ENCODE measurements around the gene RFX3. TPM values are rescaled to one million over a fixed set of nuclear protein-coding genes. Genes with fewer than 3 reads are reported as not detected.

RFX3 gene
- total RNA-seq, 1 experiment from 2014 or later, result 9.9 TPM

- Histone ChIP-seq H3K4ac (ENCODE audit: low read depth, low read length) (no peak overlapping the region), H3K9me3 (ENCODE audit: control insufficient read depth, low read depth, low read length) (no peaks in the 10 kb centered on the region), H4K20me1 (ENCODE audit: control insufficient read depth, insufficient read depth, insufficient read length) (no peaks in the 10 kb centered on the region), H2AK5ac (ENCODE audit: insufficient read length, low read length) (no peak overlapping the region), H3T11ph (ENCODE audit: low read length) (no peak overlapping the region), H3K56ac (ENCODE audit: insufficient read length, low read depth, low read length) (no peak overlapping the region), H3K9ac (ENCODE audit: extremely low read depth, insufficient read length, low read length) (no peak overlapping the region), H3K14ac (ENCODE audit: insufficient read depth, low read length) (no peak overlapping the region), H2BK120ac (ENCODE audit: low read depth, low read length, poor library complexity, severe bottlenecking) (no peak overlapping the region), H2BK20ac (ENCODE audit: low read depth, low read length, poor library complexity, severe bottlenecking) (no peak overlapping the region), H4K5ac (ENCODE audit: insufficient read length, low read depth, low read length) (no peak overlapping the region), H3K23ac (ENCODE audit: insufficient read length, low read depth, low read length) (no peak overlapping the region), H3K23me2 (ENCODE audit: insufficient read length, low read depth, low read length, poor library complexity, severe bottlenecking) (no peaks in the 10 kb centered on the region), H3K79me2 (ENCODE audit: insufficient read depth, low read length) (no peaks in the 10 kb centered on the region), H2BK15ac (ENCODE audit: low read depth, low read length) (no peak overlapping the region), H3K79me1 (ENCODE audit: insufficient read depth, low read depth, low read length, poor library complexity, severe bottlenecking) (no peaks in the 10 kb centered on the region), H2BK5ac (ENCODE audit: insufficient read length, low read length) (no peak overlapping the region), H2AFZ (ENCODE audit: low read length) (no peak overlapping the region), H3K4me1 (ENCODE audit: insufficient read depth, low read length) (no peaks in the 10 kb centered on the region), H4K91ac (ENCODE audit: insufficient read length, low read depth, low read length) (no peak overlapping the region), H3K27me3 (ENCODE audit: insufficient read depth, low read length) (no peaks in the 10 kb centered on the region), H3K18ac (ENCODE audit: insufficient read length, low read depth, low read length) (no peak overlapping the region), H2BK12ac (ENCODE audit: insufficient read length, low read depth, low read length) (no peak overlapping the region), H3K4me2 (ENCODE audit: insufficient read depth, insufficient read length, low read length) (no peak overlapping the region), H4K8ac (replicated peaks; ENCODE audit: insufficient read length, low read depth, low read length) (no peak overlapping the region), H3K27ac (ENCODE audit: insufficient read length, low read depth, low read length) (no peak overlapping the region)
- no peak for TF ChIP-seq CTCF (conservative IDR thresholded peaks at IDR 0.05)
- 0 out of 7 replicates have a peak, but pooled peaks cover 0 to 2% (median 0%) of the 10 kb centered on the region in 3 experiments for H3K36me3 Mint-ChIP-seq (ENCODE audit: insufficient read depth in 1 of 3, low read depth in 3 of 3)
- H3K9me3 Mint-ChIP-seq, result no peaks in the 10 kb centered on the region
- H3K4me1 Mint-ChIP-seq, result peaks cover 8% of the 10 kb centered on the region in 2 experiments; a peak in 3 of 4 replicates
- H3K27ac Mint-ChIP-seq, result no peak overlapping the region
- WGBS (ENCODE audit: extremely low coverage, insufficient read length, low lambda C conversion rate), result no CpG with 5 or more reads among the region's 2 CpGs
- DNase-seq, result no peak
- H3K27me3 Mint-ChIP-seq (ENCODE audit: low read depth), result no peaks in the 10 kb centered on the region
- no peak overlapping the region for H3K4me3 Mint-ChIP-seq
Observed at GRCh38 chr9:3299872-3300271, 225.9 kb downstream of the RFX3 start.

All from H9 (cell line).